GM23338 (cell line): Measurements from ENCODE around the gene MRPL27.

Experiments used
- CREB1 ChIP-seq: fragments of 250-450 bp; sonication (Bioruptor Pico); IDR thresholded peaks from 2 replicates; pipeline ENCODE4 v1.5.0; 2020; ENCODE audit warnings: low read depth, mild to moderate bottlenecking, moderate library complexity
- CTCF ChIP-seq, 2 experiments: fragments of 200-600 bp in 1 of 2; sonication (generic) in 1 of 2; conservative IDR thresholded peaks; 2 replicates each; pipeline versions ENCODE4 v1.5.1 to v1.6.1; 2016 to 2017; ENCODE audit warnings: antibody characterized with exemption in 2 of 2, low read depth in 2 of 2, mild to moderate bottlenecking in 2 of 2, moderate library complexity in 1 of 2
- ETS1 ChIP-seq: IDR thresholded peaks from 2 replicates; pipeline ENCODE4 v1.6.1; 2016; ENCODE audit warnings: antibody characterized with exemption
- EZH2 ChIP-seq: fragments of 200-600 bp; sonication (generic); IDR thresholded peaks from one replicate; pipeline ENCODE4 v1.8.0; 2017; ENCODE audit warnings: antibody characterized with exemption, mild to moderate bottlenecking, low read depth; ENCODE audit not compliant: unreplicated experiment
- EZH2phosphoT487 ChIP-seq: fragments of 200-600 bp; sonication (generic); IDR thresholded peaks from one replicate; pipeline ENCODE4 v1.8.1; 2018; ENCODE audit warnings: antibody characterized with exemption; ENCODE audit not compliant: unreplicated experiment
- POLR2AphosphoS5 ChIP-seq: IDR thresholded peaks from 2 replicates; pipeline ENCODE4 v1.6.1; 2016; ENCODE audit warnings: antibody characterized with exemption, low read depth
- REST ChIP-seq: IDR thresholded peaks from one replicate; pipeline ENCODE4 v1.6.1; 2018; ENCODE audit warnings: antibody characterized with exemption; ENCODE audit not compliant: unreplicated experiment
- ZNF114 ChIP-seq: fragments of 250-450 bp; sonication (Bioruptor Pico); IDR thresholded peaks from 2 replicates; pipeline ENCODE4 v1.5.0; 2020; ENCODE audit warnings: mild to moderate bottlenecking, moderate library complexity

DNA sequence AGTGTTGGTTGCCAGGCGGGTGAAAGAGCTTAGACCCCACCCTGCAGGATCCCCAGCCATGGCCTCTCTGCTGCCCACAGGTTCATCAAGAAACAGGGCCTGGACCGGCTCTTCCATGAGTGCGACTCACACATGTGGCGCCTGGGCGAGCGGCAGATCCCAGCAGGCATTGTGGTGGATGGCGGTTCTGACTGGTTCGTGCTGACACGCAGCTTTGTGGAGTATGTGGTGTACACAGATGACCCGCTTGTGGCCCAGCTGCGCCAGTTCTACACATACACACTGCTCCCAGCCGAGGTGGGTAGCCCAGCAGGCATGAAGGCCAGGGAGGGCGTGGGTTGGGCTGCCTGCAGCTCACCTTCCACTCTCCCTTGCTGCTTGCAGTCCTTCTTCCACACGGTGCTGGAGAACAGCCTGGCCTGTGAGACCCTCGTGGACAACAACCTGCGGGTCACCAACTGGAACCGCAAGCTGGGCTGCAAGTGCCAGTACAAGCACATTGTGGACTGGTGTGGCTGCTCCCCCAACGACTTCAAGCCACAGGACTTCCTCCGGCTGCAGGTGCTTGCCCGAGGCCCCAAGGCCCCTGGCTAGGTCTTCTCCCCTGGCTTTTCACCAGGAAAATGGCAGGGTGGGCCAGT, 17.2 kb downstream of the MRPL27 start:
- no peak for TF ChIP-seq CTCF (conservative IDR thresholded peaks at IDR 0.05; ENCODE audit: low read depth in 2 of 2)
- TF ChIP-seq REST = no peak
- no peak for TF ChIP-seq EZH2
- no peak for TF ChIP-seq EZH2phosphoT487
- TF ChIP-seq POLR2AphosphoS5 = no peak
- no peak for TF ChIP-seq CREB1
- TF ChIP-seq ETS1 = no peak
- no peak for TF ChIP-seq ZNF114 (CRISPR knock-in tag)
